Measurements from ENCODE around the gene PRX. TPM values are rescaled to one million over a fixed set of nuclear protein-coding genes. Genes with fewer than 3 reads are reported as not detected.
A peak's percentile ranks its signal among the peaks of the same experiment; 100 is the strongest.

Gene PRX
- total and polyA plus RNA-seq, 9 of the 15 experiments (the other 6 are each of a cell fraction or from before 2014, with no cell fraction given), result 0.65 to 3.5 (median 1.7) TPM; not detected in 2

DNA sequence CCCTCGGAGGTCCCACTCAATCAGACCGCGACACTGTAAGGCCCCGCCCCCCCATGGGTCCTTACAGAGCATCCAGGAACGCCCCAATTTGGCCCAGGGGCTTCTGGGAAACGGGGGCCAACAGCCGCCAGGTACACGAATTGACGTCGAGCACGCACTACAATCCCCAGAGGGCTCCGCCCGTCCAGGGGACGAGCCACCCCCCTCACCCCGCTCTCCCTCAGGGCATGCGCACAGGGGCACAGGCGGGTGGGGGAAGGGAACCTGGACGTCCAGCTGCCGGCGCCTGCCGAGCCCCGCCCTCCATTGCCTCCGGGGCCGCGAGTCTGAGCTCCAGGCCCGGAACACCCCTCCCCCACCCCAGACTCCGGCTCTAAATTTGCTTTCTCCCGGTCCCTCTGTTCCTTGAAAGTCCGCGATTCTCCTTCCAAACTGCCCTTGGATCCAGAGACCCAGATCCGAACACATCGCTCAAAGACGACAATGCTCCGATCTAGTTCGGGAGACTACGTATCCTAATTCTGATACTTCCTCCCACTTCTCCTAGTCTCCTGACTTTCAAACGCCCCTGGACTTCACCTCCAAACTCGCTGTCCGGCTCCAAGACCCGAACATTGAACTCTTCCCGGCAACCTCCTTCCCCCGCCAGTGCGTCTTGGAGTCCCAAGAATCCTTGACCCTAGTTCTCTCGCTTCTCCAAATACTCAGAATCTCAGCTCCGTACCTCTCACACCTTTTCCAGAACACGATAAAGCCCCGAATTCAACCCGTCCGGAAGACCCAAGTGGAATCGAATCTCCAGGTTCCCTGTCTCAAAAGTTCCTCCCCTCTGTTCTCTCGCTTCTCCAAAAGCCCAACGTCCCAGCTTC is 30.2 kb upstream of the PRX start (continued):
- TF ChIP-seq, protein P1, sequence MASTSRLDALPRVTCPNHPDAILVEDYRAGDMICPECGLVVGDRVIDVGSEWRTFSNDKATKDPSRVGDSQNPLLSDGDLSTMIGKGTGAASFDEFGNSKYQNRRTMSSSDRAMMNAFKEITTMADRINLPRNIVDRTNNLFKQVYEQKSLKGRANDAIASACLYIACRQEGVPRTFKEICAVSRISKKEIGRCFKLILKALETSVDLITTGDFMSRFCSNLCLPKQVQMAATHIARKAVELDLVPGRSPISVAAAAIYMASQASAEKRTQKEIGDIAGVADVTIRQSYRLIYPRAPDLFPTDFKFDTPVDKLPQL (IDR thresholded peaks at IDR 0.05; ENCODE audit: extremely low read depth, insufficient read length), result no peak
- TF ChIP-seq PTTG1 (tag; IDR thresholded peaks at IDR 0.05; ENCODE audit: low read depth) (no peak), GATA2 (CRISPR knock-in tag; IDR thresholded peaks at IDR 0.05) (no peak), PHF20 (IDR thresholded peaks at IDR 0.05; ENCODE audit: partially characterized antibody) (no peak), YY1 (IDR thresholded peaks at IDR 0.05; ENCODE audit: borderline replicate concordance in 1 of 3, control insufficient read depth in 1 of 3, extremely low read depth in 1 of 3, insufficient read depth in 3 of 3, insufficient read length in 1 of 3, insufficient replicate concordance in 2 of 3, low read depth in 1 of 3, low read length in 2 of 3) (peak in 2 of 3 experiments; percentile 74 to 77), ZEB2 (IDR thresholded peaks at IDR 0.05) (no peak), CHD2 (IDR thresholded peaks at IDR 0.05; ENCODE audit: low read depth, low read length) (peak; percentile 78), MTF1 (CRISPR knock-in tag; IDR thresholded peaks at IDR 0.05; ENCODE audit: borderline replicate concordance) (no peak), U2AF2 (optimal IDR thresholded peaks at IDR 0.05; ENCODE audit: low read depth, low read length) (no peak), TARDBP (IDR thresholded peaks at IDR 0.05) (0 out of 2 replicates have a peak, but pooled peaks have one; percentile 11), NCOA1 (IDR thresholded peaks at IDR 0.05; ENCODE audit: low read depth) (no peak), SMAD2 (IDR thresholded peaks at IDR 0.05; ENCODE audit: low read depth, low read length) (no peak), NFYB (IDR thresholded peaks at IDR 0.05; ENCODE audit: extremely low read depth, insufficient read length) (no peak), KAT2B (IDR thresholded peaks at IDR 0.05; ENCODE audit: low read depth, low read length) (no peak), PTRF (tag; IDR thresholded peaks at IDR 0.05) (no peak), GATAD2A (IDR thresholded peaks at IDR 0.05) (no peak)
- TF ChIP-seq, protein P2, sequence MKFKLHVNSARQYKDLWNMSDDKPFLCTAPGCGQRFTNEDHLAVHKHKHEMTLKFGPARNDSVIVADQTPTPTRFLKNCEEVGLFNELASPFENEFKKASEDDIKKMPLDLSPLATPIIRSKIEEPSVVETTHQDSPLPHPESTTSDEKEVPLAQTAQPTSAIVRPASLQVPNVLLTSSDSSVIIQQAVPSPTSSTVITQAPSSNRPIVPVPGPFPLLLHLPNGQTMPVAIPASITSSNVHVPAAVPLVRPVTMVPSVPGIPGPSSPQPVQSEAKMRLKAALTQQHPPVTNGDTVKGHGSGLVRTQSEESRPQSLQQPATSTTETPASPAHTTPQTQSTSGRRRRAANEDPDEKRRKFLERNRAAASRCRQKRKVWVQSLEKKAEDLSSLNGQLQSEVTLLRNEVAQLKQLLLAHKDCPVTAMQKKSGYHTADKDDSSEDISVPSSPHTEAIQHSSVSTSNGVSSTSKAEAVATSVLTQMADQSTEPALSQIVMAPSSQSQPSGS (CRISPR knock-in tag; IDR thresholded peaks at IDR 0.05), result no peak
- TF ChIP-seq, protein P3, sequence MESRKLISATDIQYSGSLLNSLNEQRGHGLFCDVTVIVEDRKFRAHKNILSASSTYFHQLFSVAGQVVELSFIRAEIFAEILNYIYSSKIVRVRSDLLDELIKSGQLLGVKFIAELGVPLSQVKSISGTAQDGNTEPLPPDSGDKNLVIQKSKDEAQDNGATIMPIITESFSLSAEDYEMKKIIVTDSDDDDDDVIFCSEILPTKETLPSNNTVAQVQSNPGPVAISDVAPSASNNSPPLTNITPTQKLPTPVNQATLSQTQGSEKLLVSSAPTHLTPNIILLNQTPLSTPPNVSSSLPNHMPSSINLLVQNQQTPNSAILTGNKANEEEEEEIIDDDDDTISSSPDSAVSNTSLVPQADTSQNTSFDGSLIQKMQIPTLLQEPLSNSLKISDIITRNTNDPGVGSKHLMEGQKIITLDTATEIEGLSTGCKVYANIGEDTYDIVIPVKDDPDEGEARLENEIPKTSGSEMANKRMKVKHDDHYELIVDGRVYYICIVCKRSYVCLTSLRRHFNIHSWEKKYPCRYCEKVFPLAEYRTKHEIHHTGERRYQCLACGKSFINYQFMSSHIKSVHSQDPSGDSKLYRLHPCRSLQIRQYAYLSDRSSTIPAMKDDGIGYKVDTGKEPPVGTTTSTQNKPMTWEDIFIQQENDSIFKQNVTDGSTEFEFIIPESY (CRISPR knock-in tag; IDR thresholded peaks at IDR 0.05), result no peak
- TF ChIP-seq, protein P4, sequence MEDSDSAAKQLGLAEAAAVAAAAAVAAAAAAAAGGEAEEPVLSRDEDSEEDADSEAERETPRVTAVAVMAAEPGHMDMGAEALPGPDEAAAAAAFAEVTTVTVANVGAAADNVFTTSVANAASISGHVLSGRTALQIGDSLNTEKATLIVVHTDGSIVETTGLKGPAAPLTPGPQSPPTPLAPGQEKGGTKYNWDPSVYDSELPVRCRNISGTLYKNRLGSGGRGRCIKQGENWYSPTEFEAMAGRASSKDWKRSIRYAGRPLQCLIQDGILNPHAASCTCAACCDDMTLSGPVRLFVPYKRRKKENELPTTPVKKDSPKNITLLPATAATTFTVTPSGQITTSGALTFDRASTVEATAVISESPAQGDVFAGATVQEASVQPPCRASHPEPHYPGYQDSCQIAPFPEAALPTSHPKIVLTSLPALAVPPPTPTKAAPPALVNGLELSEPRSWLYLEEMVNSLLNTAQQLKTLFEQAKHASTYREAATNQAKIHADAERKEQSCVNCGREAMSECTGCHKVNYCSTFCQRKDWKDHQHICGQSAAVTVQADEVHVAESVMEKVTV (CRISPR knock-in tag; IDR thresholded peaks at IDR 0.05), result no peak
- TF ChIP-seq, protein P5, sequence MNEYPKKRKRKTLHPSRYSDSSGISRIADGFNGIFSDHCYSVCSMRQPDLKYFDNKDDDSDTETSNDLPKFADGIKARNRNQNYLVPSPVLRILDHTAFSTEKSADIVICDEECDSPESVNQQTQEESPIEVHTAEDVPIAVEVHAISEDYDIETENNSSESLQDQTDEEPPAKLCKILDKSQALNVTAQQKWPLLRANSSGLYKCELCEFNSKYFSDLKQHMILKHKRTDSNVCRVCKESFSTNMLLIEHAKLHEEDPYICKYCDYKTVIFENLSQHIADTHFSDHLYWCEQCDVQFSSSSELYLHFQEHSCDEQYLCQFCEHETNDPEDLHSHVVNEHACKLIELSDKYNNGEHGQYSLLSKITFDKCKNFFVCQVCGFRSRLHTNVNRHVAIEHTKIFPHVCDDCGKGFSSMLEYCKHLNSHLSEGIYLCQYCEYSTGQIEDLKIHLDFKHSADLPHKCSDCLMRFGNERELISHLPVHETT (CRISPR knock-in tag; conservative IDR thresholded peaks at IDR 0.05 in 1 of 2, IDR thresholded peaks at IDR 0.05 in 1 of 2), result no peak; a peak in 1 of 4 replicates
